GM12878 (cell line): ENCODE results near the gene ATF3.

Experiments
- CBFB ChIP-seq: IDR thresholded peaks from 2 replicates; pipeline ENCODE4 v1.6.1; 2016; ENCODE audit warnings: antibody characterized with exemption, low read depth
- NRF1 ChIP-seq: conservative IDR thresholded peaks from 2 replicates; pipeline ENCODE4 v1.6.1; 2011; ENCODE audit warnings: mild to moderate bottlenecking, low read depth, low read length, improper control_type of control experiment
- POLR2A ChIP-seq: IDR thresholded peaks from 2 replicates; pipeline ENCODE4 v1.6.1; 2011; ENCODE audit warnings: low read depth, mild to moderate bottlenecking, low read length
- RFX5 ChIP-seq: IDR thresholded peaks from 2 replicates; pipeline ENCODE4 v1.6.1; 2011; ENCODE audit warnings: low read depth, low read length, improper control_type of control experiment
- USF2 ChIP-seq: IDR thresholded peaks from 2 replicates; pipeline ENCODE4 v1.6.1; 2011; ENCODE audit warnings: low read depth, low read length, improper control_type of control experiment, borderline replicate concordance
- YY1 ChIP-seq: IDR thresholded peaks from 2 replicates; pipeline ENCODE4 v1.6.1; 2011; ENCODE audit warnings: low read depth, mild to moderate bottlenecking, low read length
- TF ChIP-seq, protein P1 (sequence below): fragments of 450-650 bp; IDR thresholded peaks from 2 replicates; pipeline ENCODE4 v1.6.1; 2017; ENCODE audit warnings: antibody characterized with exemption, mild to moderate bottlenecking, moderate library complexity
- TF ChIP-seq, protein P2 (sequence below): IDR thresholded peaks from 2 replicates; pipeline ENCODE4 v1.6.1; 2012; ENCODE audit warnings: low read depth, low read length, improper control_type of control experiment

GRCh38 chr1:212629450-212630157, 21.0 kb downstream of the ATF3 start:
- no peak for TF ChIP-seq POLR2A
- TF ChIP-seq, protein P1, sequence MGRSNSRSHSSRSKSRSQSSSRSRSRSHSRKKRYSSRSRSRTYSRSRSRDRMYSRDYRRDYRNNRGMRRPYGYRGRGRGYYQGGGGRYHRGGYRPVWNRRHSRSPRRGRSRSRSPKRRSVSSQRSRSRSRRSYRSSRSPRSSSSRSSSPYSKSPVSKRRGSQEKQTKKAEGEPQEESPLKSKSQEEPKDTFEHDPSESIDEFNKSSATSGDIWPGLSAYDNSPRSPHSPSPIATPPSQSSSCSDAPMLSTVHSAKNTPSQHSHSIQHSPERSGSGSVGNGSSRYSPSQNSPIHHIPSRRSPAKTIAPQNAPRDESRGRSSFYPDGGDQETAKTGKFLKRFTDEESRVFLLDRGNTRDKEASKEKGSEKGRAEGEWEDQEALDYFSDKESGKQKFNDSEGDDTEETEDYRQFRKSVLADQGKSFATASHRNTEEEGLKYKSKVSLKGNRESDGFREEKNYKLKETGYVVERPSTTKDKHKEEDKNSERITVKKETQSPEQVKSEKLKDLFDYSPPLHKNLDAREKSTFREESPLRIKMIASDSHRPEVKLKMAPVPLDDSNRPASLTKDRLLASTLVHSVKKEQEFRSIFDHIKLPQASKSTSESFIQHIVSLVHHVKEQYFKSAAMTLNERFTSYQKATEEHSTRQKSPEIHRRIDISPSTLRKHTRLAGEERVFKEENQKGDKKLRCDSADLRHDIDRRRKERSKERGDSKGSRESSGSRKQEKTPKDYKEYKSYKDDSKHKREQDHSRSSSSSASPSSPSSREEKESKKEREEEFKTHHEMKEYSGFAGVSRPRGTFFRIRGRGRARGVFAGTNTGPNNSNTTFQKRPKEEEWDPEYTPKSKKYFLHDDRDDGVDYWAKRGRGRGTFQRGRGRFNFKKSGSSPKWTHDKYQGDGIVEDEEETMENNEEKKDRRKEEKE = no peak
- no peak for TF ChIP-seq YY1
- TF ChIP-seq NRF1 = no peak
- TF ChIP-seq RFX5 = no peak
- TF ChIP-seq, protein P2, sequence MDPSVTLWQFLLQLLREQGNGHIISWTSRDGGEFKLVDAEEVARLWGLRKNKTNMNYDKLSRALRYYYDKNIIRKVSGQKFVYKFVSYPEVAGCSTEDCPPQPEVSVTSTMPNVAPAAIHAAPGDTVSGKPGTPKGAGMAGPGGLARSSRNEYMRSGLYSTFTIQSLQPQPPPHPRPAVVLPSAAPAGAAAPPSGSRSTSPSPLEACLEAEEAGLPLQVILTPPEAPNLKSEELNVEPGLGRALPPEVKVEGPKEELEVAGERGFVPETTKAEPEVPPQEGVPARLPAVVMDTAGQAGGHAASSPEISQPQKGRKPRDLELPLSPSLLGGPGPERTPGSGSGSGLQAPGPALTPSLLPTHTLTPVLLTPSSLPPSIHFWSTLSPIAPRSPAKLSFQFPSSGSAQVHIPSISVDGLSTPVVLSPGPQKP = no peak
- no peak for TF ChIP-seq USF2
- TF ChIP-seq CBFB = no peak
